HG03103 (cell line): ENCODE measurements around the gene IMPG1.
A peak's percentile ranks its signal among the peaks of the same experiment; 100 is the strongest.
"Not testable (repeated sequence)": the region's sequence is repeated elsewhere in the genome, so short reads cannot be mapped to it uniquely, and the experiment has no call there.

Experiments used
- ATAC-seq: cut with Tn5 transposase; IDR thresholded peaks from one replicate; pipeline ENCODE4 v1.9.1; 2021; ENCODE audit warnings: low read depth; ENCODE audit not compliant: unreplicated experiment

The IMPG1 gene

DNA sequence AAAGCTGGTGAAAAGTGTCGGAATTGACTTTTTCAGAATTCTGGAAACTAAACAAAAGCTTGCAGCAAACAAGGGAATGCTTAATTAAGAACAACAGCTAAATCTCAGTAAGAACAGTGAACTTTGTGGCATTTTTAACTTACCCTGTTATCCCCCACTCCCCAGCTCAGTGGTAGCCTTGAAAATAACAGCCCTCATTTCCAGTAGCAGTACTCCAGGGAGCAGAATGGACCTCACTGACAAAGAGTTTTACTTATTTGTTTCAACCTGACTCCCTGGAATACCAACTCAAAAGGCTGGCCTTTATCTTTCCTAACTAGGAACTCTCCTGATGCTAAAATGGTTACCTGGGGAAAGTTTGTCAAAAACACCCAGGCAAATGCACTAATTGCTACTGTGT, 108.9 kb downstream of the IMPG1 start:
- ATAC-seq, result no peak

DNA sequence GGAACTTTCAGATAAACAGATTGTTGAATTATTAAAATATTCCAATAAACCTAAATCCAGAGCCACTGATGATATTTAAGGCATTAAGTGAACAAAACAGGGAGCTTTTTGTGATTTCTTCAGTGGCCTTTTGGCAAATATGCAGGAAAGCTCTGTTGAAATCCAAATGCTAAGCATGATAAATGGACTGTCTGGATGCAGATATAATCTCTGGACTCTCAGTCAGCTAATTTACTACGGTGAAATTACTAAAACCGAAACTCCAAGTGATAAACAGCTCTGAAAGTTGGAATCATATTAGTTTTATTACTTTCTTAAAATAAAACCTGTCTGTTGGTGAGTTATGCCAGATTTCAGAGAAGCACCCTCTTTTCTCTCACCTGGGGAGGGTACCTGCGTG, 120.3 kb downstream of the IMPG1 start:
- ATAC-seq, result no peak

DNA sequence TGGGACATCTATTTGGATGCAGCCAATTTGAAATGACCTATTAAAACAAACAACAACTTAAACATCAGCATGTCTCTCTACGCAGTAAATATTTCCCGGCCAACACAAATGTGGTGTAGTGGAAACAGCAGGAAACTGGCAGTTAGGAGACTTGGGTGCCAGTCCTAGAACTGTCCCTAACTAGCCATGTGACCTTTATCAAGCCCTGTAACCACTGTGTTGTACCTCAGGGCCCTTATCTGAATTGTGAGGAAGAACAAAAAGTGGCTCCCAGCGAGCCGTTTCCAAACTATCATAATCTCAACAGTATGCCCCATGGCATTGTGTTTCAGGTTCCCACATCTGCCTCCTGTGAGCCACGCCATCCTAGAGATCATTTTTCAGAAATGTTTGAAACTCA, 124.5 kb downstream of the IMPG1 start:
- ATAC-seq, result no peak

DNA sequence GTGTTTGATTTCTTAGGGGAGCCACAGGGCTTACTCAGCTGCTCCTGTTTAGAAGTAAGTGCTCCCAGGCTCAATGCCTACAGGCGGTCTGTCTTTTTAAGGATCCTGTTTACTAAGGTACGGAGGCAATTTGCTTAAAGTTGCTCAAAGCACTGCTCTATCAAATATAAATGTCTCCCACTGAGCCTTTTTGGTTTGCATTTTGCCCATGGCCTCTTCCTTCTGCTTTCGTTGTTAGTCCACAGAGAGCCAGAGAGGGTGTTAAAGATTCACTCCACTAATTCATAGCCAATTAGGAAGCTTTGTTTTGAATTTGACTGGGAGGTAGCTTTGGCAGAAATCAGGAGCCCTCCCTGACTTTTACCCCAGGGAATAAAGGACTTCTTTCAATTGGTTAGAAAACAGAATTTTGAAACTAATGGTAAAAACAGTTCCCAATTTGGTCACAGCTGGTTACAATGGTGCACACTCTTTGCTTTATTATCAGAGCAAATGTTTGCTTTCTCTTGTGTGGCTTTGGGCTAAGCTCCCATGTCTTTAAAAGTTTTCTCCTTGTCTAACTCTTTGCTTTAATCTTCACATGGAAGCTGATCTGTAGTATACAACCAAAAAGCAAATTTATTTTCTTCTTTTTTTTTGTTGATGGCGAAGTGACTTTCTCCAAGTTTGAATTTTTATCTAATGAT, 126.2 kb downstream of the IMPG1 start:
- peak; percentile 67 for ATAC-seq

DNA sequence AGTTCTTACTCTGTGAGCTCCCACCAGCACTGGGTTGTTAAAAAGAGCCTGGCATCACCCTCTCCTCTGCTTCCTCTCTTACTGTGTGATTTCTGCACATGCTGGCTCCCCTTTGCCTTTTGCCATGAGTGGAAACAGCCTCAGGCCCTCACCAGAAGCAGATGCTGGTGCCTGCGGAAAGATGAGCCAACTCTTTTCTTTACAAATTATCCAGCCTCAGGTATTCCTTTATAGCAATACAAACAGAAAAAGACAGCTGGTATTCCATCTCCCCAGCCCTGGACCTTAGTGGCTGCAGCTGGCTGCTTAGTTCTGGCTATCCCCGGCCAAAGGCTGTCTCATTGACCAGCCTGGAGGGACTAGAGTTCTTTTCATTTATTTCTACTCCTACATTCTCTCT, 129.1 kb downstream of the IMPG1 start:
- ATAC-seq, result no peak

DNA sequence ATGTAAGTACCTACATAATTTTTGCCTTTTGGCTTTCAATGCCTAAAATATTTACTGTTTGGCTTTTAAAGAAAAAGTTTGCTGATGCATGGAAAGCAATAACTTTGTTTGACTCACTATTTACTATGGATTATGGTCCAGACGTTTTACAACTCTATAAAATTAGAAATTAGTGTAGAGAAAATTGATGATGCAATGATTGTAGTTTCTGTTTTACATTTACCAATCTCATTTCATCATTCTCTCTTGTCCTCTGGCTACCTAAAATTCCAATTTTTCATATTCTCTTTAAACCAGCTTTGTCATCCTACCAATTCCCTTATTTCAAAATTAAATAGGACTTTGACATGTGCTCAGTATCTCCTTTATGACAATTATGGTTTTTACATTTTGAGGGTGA, 131.0 kb downstream of the IMPG1 start:
- ATAC-seq, result no peak

DNA sequence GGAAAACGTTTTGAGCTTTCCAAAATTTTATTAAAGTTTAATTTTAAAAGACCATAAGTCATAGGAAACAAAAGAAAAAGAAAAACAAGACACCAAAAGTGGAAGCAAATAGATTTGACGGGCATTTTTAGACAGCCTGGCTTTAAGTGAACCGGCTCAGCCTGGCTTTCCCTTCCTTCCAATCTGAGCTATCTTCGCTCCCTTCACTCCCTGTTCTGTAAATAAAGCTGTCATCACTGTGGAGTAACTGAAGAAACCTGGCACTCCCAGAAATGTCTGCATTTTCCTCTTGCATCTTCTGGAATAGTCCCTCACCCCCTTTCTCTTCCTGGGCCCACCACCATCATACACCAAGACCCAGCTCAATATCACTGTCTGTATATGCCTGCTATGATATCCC, 131.9 kb downstream of the IMPG1 start:
- no peak for ATAC-seq

DNA sequence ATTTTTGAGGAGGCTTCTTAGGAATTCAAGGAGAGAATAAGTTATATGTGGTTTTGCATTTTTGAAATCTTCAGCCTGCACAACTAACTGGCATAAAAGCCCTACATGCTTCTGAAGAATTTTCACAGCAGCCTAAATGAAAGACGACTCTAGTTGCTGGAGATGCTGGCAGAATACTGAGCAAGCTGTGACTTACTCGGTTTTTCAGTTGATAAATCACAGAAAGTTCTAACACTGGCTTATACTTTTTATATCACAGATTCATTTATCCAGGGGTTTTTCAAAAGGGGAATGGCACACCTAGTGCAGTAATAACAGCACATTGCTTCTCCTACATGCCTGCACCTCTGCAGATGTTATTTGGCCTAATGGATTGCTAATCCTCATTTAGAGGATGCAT, 134.6 kb downstream of the IMPG1 start:
- no peak for ATAC-seq

DNA sequence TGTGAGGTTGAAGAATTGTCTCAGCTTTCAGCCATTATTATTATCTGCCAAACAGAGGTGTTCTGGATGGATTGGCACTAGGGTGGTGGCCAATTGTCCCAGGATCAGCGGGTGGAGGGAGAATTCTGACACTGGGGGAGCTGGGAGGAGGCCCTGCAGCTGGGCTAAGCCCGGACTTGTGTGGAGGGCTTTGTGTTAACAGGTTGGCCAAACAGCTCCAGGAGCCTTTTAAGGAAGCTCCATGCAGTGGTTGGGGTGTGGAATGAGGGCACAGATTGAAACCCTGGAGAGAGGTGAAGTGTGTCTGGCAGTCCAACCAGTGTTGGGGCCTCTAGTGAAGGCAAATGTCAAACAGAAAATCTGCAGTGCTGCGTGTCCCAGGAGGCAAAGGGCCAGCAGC, 135.8 kb downstream of the IMPG1 start:
- ATAC-seq, result no peak

DNA sequence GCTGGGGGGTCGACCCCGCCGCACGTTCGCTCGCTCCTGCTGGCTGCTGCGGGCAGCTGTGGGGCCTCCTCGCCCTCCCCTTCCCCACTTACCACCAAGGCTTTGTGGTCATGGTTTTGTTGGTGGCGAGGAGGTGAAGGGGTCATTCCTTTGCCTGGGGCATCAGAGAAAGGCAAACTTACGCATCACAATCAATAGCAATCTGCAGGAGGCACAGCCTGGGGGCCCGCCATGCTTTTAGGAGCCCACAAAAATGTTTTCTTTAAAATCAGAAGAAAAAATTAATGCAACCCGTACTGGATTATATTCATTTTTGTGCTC, 137.0 kb downstream of the IMPG1 start:
- ATAC-seq, result peak; percentile 13

DNA sequence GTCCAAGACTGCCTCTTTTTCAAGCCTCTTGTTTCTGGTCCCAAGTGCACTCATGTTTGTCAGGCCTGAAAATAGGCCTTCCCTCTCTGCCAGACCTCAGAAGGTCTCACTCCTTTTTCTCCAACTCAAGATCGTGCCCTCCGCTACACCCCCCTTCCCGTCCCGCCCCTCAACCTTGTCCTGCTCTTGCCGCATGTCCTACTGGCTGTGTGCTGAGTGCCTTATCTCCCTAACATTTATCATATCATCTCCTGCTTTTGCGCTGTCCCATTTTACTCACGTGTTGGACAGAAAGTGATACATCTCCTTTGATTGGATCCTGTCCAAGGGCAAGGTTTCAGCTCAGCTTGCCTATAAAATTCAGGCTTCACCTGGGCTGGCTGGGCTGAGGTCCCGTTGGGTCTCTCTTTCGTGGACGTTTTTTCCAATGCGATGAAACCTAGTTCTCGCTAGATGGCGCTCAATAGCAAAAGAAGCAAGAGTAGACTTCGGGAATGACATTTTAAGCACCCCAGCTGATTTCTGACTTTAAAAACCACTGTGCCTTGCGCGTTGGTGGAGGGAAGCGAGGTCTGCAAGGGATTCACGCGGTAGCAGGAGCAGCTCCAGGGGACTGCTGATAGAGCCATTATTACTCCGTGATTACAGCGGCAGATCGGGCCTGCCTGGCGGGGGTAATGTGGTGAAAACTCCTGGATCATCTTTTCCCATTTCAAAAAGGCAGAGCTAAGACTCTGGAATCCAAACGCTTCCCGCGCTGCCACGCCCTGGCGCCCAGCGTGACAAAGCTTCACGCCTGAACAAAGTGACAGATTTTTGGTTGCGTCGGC, 137.6 kb downstream of the IMPG1 start:
- peak; percentile 66 for ATAC-seq

DNA sequence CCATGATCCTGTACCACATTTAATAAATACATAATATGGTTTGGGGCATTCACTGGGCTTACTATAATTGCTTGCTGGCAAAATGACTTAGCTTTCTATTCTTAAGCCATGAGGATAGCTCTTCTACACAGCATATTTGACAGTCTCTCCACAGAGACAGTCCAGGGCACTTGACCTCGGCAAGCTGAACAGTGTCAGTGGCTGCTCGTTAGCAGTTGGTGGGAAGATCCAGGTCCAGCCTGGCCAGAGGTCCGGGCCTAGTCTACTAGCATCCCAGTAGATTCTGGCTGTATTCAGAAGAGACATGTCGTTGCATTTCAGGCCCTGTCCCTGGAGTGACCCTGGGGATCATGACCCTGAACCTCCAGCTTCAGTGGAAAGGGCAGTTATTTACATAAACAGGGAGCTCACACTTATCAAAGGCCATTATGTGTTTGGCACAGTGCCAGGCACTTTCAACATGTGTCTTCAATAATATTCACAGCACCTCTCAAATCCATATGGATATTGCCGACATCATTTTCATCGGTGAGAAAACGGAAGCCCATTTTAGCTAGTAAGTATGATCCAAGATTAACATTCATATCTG, 139.0 kb downstream of the IMPG1 start:
- no peak for ATAC-seq

DNA sequence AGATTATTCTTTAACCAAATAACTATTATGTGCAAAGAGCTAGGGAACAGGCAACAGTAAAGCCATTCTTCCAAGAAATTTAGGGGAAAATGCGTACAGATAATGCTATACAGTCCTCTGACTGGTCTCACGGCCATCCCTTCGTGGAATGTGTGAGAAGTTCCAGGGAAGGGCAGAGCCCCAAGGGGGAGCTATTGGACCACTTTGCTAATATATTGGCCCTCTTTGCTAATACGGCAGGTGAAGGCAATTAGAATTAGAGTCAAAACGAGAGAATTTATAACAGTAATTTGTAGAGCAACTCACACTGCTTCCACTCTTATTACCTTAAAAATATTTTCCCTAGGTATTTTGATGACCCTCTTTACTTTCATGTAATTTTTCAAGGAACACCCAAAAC, 140.4 kb downstream of the IMPG1 start:
- ATAC-seq, result peak; percentile 51

DNA sequence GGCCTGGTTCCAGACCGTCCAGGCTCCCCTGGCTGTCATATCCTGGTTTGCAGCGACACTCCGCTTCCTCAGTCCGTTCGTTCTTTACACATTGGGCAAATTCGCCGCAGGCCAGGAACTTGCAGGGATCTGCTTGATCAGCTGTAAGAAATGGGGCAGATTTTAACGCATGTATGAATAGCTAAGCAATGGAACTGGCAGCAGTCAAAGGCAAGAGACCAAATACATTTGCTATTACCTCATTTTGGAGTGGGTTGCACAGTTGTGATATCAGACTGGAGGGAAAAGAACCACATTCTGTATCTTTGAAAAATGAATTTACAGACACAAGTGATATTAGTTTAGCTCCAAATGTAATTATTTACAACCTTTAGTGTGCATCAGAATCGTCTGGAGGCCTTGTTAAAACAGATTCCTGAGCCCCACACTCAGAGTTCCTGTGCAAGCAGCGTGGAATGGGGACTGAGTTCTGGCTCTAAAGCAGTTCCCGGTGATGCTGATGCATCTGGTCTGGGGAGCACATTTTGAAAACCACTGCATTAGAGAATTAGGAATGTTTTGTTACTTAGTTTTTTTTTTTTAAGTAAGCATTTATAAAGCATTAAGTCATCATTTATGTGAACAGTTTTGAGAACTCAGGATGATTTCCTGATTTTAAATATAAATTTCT, 141.3 kb downstream of the IMPG1 start:
- ATAC-seq, result no peak

DNA sequence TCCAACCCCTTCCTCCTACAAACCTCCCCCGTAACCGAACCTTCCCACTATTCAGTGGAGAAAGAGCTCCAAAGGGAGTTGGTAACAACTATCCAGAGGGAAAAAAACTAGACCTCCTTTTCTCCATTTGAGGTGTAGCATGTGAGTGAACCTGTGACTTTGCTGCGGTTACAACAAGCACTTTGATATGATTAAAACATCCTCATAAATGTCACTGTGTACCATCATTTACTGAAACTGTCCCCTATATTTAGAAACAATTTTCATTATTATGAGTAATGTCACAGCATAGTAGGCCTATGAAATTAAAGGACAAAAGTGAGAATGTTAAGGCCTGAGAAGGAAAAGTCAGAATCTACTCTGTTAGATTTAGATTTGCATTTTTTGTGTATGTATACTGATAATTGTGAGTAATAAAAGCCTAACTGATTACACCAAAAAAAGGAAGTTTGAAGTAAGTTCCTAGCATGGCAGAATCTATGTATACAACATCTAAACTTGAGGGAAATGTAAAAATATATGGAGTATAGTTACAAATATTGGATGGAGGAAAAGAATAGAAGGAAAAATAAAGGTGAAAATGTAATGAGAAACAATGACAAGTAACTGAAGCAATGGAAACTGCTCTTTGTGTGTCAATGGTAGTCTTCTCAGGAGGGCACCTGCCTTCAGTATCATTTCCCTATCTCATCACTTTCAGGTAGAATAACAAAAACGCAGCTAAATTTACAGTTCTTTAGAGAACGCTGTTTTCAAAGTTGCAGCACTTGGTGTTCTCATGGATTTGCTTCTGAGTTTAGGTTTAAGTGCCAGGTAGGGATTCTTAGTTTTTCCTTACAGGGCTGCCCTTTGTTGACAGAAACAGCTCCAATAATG, 145.9 kb downstream of the IMPG1 start:
- no peak for ATAC-seq

DNA sequence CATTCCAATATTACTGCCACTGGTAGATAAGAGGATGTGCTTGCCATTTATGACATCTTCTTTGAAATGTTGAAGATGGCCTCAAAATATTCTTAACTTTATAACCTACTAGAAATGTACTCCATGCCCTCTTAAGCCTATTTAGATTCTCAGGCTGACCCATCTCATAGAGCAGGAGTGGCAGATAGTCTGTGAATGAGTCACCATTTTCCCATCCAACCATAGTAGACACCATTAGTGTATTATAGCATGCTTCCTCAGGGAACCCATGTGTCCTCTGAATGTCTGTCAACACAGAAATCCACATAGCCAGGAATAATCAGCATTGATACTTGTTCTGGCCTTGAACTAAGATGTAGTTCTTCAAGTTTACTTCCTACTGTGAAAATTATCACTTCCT, 150.2 kb downstream of the IMPG1 start:
- ATAC-seq, result no peak

DNA sequence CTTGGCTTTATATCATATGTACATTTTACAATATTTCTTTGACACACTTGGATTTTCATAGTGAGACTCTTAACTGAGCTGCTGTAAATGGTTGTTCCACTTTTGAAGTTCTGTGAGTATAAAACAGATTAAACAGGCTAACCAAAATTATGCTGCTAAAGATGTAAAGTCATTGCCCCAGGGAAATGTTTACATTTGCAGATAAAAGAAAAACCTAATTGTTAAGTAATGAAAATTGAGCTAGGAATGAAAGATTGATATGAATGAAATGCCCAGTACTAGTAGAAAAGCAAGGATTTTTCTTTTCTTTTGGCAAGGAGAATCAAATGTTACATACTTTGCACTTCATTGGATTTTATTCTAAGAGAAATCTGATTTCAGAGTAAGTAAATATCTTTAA, 159.4 kb downstream of the IMPG1 start:
- ATAC-seq, result no peak

DNA sequence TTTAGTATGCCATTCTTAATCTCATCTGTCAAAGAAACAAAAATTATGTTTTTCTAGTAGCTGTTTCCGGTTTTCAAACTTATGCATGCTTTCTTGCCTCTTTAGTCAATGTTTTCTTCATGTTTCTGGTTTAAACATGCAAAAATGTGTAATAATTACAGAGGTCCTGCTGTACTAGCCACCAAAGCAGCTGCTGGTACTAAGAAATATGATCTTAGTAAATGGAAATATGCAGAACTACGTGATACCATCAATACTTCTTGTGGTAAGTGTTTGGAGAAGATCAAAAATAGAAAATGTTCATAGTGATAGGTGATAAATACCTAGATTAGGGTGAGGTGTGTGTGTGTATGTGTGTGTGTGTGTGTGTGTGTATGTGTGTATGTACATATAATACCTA, 165.0 kb downstream of the IMPG1 start:
- no peak for ATAC-seq

DNA sequence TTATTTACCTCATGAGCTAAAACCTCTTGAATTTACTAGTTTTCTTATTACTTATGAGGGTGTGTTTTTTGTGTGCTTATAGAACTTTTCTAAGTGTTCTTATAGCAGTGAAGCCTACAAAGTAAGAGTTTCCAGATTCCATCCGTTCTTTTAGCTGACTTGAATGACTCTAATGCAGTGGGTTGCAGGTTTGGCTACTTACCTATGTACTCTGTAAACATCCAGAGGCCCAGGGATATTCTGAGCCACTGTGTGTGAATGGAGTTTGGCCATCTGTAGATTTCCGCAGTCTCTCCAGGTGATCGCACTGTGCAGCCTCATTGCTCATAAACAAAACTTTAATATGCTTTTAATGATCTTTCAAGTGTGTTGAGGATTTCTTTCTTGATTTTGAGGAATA, 165.6 kb downstream of the IMPG1 start:
- ATAC-seq, result no peak

DNA sequence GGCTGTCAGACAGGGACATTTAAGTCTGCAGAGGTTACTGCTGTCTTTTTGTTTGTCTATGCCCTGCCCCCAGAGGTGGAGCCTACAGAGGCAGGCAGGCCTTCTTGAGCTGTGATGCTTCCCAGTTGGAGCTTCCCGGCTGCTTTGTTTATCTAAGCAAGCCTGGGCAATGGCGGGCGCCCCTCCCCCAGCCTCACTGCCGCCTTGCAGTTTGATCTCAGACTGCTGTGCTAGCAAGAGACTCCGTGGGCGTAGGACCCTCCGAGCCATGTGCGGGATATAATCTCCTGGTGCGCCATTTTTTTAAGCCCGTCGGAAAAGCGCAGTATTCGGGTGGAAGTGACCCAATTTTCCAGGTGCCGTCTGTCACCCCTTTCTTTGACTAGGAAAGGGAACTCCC, 167.3 kb downstream of the IMPG1 start:
- ATAC-seq, result not testable (repeated sequence)

DNA sequence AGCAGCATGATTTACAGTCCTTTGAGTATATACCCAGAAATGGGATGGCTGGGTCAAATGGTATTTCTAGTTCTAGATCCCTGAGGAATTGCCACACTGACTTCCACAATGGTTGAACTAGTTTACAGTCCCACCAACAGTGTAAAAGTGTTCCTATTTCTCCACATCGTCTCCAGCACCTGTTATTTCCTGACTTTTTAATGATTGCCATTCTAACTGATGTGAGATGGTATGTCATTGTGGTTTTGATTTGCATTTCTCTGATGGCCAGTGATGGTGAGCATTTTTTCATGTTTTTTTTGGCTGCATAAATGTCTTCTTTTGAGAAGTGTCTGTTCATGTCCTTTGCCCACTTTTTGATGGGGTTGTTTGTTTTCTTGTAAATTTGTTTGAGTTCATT, 172.2 kb downstream of the IMPG1 start:
- ATAC-seq, result not testable (repeated sequence)
